Hepatocyte (in vitro differentiated cells): ENCODE measurements around the gene SNAPC5. TPM values are rescaled to one million over a fixed set of nuclear protein-coding genes. Genes with fewer than 3 reads are reported as not detected.
"Not testable (repeated sequence)": the region's sequence is repeated elsewhere in the genome, so short reads cannot be mapped to it uniquely, and the experiment has no call there.

Source experiments
- DNase-seq: peaks from one replicate; pipeline ENCODE4 v3.0.0-alpha.2; 2016; ENCODE audit warnings: low spot score
- H2AFZ ChIP-seq: fragments of 200-600 bp; sonication (generic); 2 replicates; pipeline ENCODE4 v1.6.0; 2016; ENCODE audit warnings: antibody characterized with exemption, mild to moderate bottlenecking
- H3K27ac ChIP-seq: fragments of 200-600 bp; sonication (generic); 2 replicates; pipeline ENCODE4 v1.5.1; 2016; ENCODE audit warnings: mild to moderate bottlenecking
- H3K27me3 ChIP-seq: fragments of 200-600 bp; sonication (generic); 2 replicates; pipeline ENCODE4 v1.6.1; 2016
- H3K36me3 ChIP-seq: fragments of 200-600 bp; sonication (generic); replicated peaks from 2 replicates; pipeline ENCODE4 v1.5.1; 2016; ENCODE audit warnings: low read depth; ENCODE audit not compliant: insufficient read depth
- H3K4me1 ChIP-seq: fragments of 200-600 bp; sonication (generic); 2 replicates; pipeline ENCODE4 v1.5.1; 2016; ENCODE audit warnings: mild to moderate bottlenecking, moderate library complexity; ENCODE audit not compliant: insufficient read depth
- H3K4me2 ChIP-seq: fragments of 200-600 bp; sonication (generic); 2 replicates; pipeline ENCODE4 v1.6.0; 2016
- H3K4me3 ChIP-seq: fragments of 200-600 bp; sonication (generic); 2 replicates; pipeline ENCODE4 v1.5.1; 2016; ENCODE audit warnings: mild to moderate bottlenecking
- H3K79me2 ChIP-seq: fragments of 200-600 bp; sonication (generic); 2 replicates; pipeline ENCODE4 v1.6.0; 2017; ENCODE audit warnings: mild to moderate bottlenecking
- H3K9me2 ChIP-seq: fragments of 200-600 bp; sonication (generic); replicated peaks from 2 replicates; pipeline ENCODE4 v1.6.0; 2017; ENCODE audit warnings: mild to moderate bottlenecking; ENCODE audit not compliant: insufficient read depth
- H3K9me3 ChIP-seq: fragments of 200-600 bp; sonication (generic); 2 replicates; pipeline ENCODE4 v1.5.1; 2016; ENCODE audit warnings: low read depth, mild to moderate bottlenecking
- H4K20me1 ChIP-seq: fragments of 200-600 bp; sonication (generic); 2 replicates; pipeline ENCODE4 v1.6.0; 2016; ENCODE audit warnings: mild to moderate bottlenecking; ENCODE audit not compliant: insufficient read depth, poor library complexity, severe bottlenecking
- CTCF ChIP-seq: fragments of 200-600 bp; sonication (generic); IDR thresholded peaks from 2 replicates; pipeline ENCODE4 v1.5.1; 2016; ENCODE audit warnings: antibody characterized with exemption, mild to moderate bottlenecking; ENCODE audit not compliant: poor library complexity
- EZH2 ChIP-seq: fragments of 200-600 bp; sonication (generic); IDR thresholded peaks from 2 replicates; pipeline ENCODE4 v1.6.1; 2016; ENCODE audit warnings: antibody characterized with exemption, mild to moderate bottlenecking, borderline replicate concordance
- EZH2phosphoT487 ChIP-seq: fragments of 200-600 bp; sonication (generic); IDR thresholded peaks from one replicate; pipeline ENCODE4 v1.6.1; 2018; ENCODE audit warnings: antibody characterized with exemption, mild to moderate bottlenecking, low read depth, moderate library complexity; ENCODE audit not compliant: unreplicated experiment, severe bottlenecking
- WGBS: methylation state at CpG from one replicate; pipeline ENCODE4 v1.1.6; 2016; ENCODE audit warnings: low lambda C conversion rate; ENCODE audit errors: missing lambda C conversion rate; 5-methylcytosine and 5-hydroxymethylcytosine counted together
- polyA plus RNA-seq: library from polyadenylated mRNA; unstranded; fragments of >200 nt; fragmentation: Nextera tagmentation; extraction: Ambion mirVana; gene quantifications from 2 replicates; pipeline ENCODE4 v1.2.1, GENCODE V29; 2016
- total RNA-seq: library from RNA; depleted of rRNA; stranded (reverse); fragments of >200 nt; gene quantifications from 2 replicates; pipeline ENCODE4 v1.2.3, GENCODE V29; 2014

SNAPC5 gene
- total and polyA plus RNA-seq, 2 experiments from 2014 or later, result 23.2 to 36.6 TPM

GRCh38 chr15:66502491-66502890 lies 4.9 kb upstream of the SNAPC5 start:
- H3K4me3 ChIP-seq, result no peak overlapping the region
- no peak for DNase-seq
- no peaks in the 10 kb centered on the region for H3K9me3 ChIP-seq
- no peak overlapping the region for H2AFZ ChIP-seq
- peaks cover 31% of the 10 kb centered on the region for H4K20me1 ChIP-seq
- peaks cover 11% of the 10 kb centered on the region for H3K36me3 ChIP-seq
- peaks cover 13% of the 10 kb centered on the region for H3K4me1 ChIP-seq
- H3K9me2 ChIP-seq, result no peaks in the 10 kb centered on the region
- H3K27ac ChIP-seq, result peak overlapping the region; percentile 99
- no peak for TF ChIP-seq CTCF
- TF ChIP-seq EZH2phosphoT487, result no peak
- no peak for TF ChIP-seq EZH2
- no peaks in the 10 kb centered on the region for H3K27me3 ChIP-seq
- peak overlapping the region; percentile 91 for H3K4me2 ChIP-seq
- peaks cover 59% of the 10 kb centered on the region for H3K79me2 ChIP-seq
- 90% methylated on average over 10 of the region's 10 CpGs for WGBS

GRCh38 chr15:66500346-66500745 lies 2.8 kb upstream of the SNAPC5 start:
- WGBS, result 95% methylated on average over 7 of the region's 7 CpGs
- H2AFZ ChIP-seq, H3K4me2 ChIP-seq, H3K9me2 ChIP-seq, H3K27me3 ChIP-seq, H3K4me3 ChIP-seq, DNase-seq, H3K9me3 ChIP-seq, H3K27ac ChIP-seq: not testable (repeated sequence)
- Histone ChIP-seq H3K4me1 (peaks cover 23% of the 10 kb centered on the region), H3K79me2 (peaks cover 63% of the 10 kb centered on the region), H4K20me1 (peaks cover 31% of the 10 kb centered on the region), H3K36me3 (peaks cover 11% of the 10 kb centered on the region)

GRCh38 chr15:66498501-66499386 lies 1.2 kb upstream of the SNAPC5 start:
- peak overlapping the region; percentile 63 for H3K27ac ChIP-seq
- peak; percentile 24 for DNase-seq

More at GRCh38 chr15:66498501-66499386, 1.2 kb upstream of the SNAPC5 start:
- Histone ChIP-seq H4K20me1 (peaks cover 25% of the 10 kb centered on the region), H2AFZ (no peak overlapping the region), H3K9me2 (no peaks in the 10 kb centered on the region), H3K36me3 (peaks cover 11% of the 10 kb centered on the region), H3K79me2 (peaks cover 65% of the 10 kb centered on the region), H3K4me2 (no peak overlapping the region), H3K4me1 (peaks cover 23% of the 10 kb centered on the region), H3K27me3 (no peaks in the 10 kb centered on the region), H3K9me3 (no peaks in the 10 kb centered on the region), H3K4me3 (no peak overlapping the region)
- no peak for TF ChIP-seq EZH2
- peak; percentile 50 for TF ChIP-seq CTCF
- WGBS, result 74% methylated on average over 3 of the region's 3 CpGs
